Measurements from ENCODE around the gene BRD3OS.

Gene BRD3OS

GRCh38 chr9:134061019-134061687 is 35.9 kb downstream of the BRD3OS start:
- no peaks in the 10 kb centered on the region for H3K27me3 ChIP-seq (ENCODE audit: control insufficient read depth in 1 of 2, insufficient read depth in 2 of 2, low read length in 2 of 2)
- peaks cover 82% of the 10 kb centered on the region for H3K4me1 ChIP-seq (ENCODE audit: control insufficient read depth, insufficient read depth, low read length)
- no peak overlapping the region for H3K4me3 ChIP-seq (ENCODE audit: low read length in 2 of 2)
- no peak overlapping the region for H3K9ac ChIP-seq (ENCODE audit: low read length in 2 of 2)
- no peaks in the 10 kb centered on the region for H3K9me3 ChIP-seq (ENCODE audit: control insufficient read depth in 2 of 2, low read length in 2 of 2)
- no peaks in the 10 kb centered on the region for H3K36me3 ChIP-seq (ENCODE audit: control insufficient read depth in 2 of 2, insufficient read depth in 2 of 2, low read length in 2 of 2)
- no peak overlapping the region for H3K27ac ChIP-seq (ENCODE audit: low read length)

GRCh38 chr9:134061688-134062371 is 36.5 kb downstream of the BRD3OS start:
- Histone ChIP-seq H3K9me3 (ENCODE audit: control insufficient read depth in 2 of 2, low read length in 2 of 2) (no peaks in the 10 kb centered on the region), H3K4me1 (ENCODE audit: control insufficient read depth, insufficient read depth, low read length) (peaks cover 82% of the 10 kb centered on the region), H3K27ac (ENCODE audit: low read length) (no peak overlapping the region), H3K36me3 (ENCODE audit: control insufficient read depth in 2 of 2, insufficient read depth in 2 of 2, low read length in 2 of 2) (no peaks in the 10 kb centered on the region), H3K9ac (ENCODE audit: low read length in 2 of 2) (no peak overlapping the region), H3K4me3 (ENCODE audit: low read length in 2 of 2) (no peak overlapping the region), H3K27me3 (ENCODE audit: control insufficient read depth in 1 of 2, insufficient read depth in 2 of 2, low read length in 2 of 2) (no peaks in the 10 kb centered on the region)

- Histone ChIP-seq H3K27ac (ENCODE audit: low read length) (no peak overlapping the region), H3K9ac (ENCODE audit: low read length in 2 of 2) (peak overlapping the region in 1 of 2 donors; percentile 29), H3K4me1 (ENCODE audit: control insufficient read depth, insufficient read depth, low read length) (peaks cover 76% of the 10 kb centered on the region), H3K4me3 (ENCODE audit: low read length in 2 of 2) (no peak overlapping the region), H3K9me3 (ENCODE audit: control insufficient read depth in 2 of 2, low read length in 2 of 2) (no peaks in the 10 kb centered on the region), H3K36me3 (ENCODE audit: control insufficient read depth in 2 of 2, insufficient read depth in 2 of 2, low read length in 2 of 2) (no peaks in the 10 kb centered on the region), H3K27me3 (ENCODE audit: control insufficient read depth in 1 of 2, insufficient read depth in 2 of 2, low read length in 2 of 2) (no peaks in the 10 kb centered on the region)
Measured at GRCh38 chr9:134062461-134063087, 37.3 kb downstream of the BRD3OS start.

- no peaks in the 10 kb centered on the region for H3K36me3 ChIP-seq (ENCODE audit: control insufficient read depth in 2 of 2, insufficient read depth in 2 of 2, low read length in 2 of 2)
- no peaks in the 10 kb centered on the region for H3K27me3 ChIP-seq (ENCODE audit: control insufficient read depth in 1 of 2, insufficient read depth in 2 of 2, low read length in 2 of 2)
- H3K4me3 ChIP-seq (ENCODE audit: low read length in 2 of 2): no peak overlapping the region
- H3K9ac ChIP-seq (ENCODE audit: low read length in 2 of 2): no peak overlapping the region
- no peaks in the 10 kb centered on the region for H3K9me3 ChIP-seq (ENCODE audit: control insufficient read depth in 2 of 2, low read length in 2 of 2)
- peaks cover 70% of the 10 kb centered on the region for H3K4me1 ChIP-seq (ENCODE audit: control insufficient read depth, insufficient read depth, low read length)
- no peak overlapping the region for H3K27ac ChIP-seq (ENCODE audit: low read length)
Measured at GRCh38 chr9:134063088-134063570, 37.8 kb downstream of the BRD3OS start.

- no peaks in the 10 kb centered on the region for H3K27me3 ChIP-seq (ENCODE audit: control insufficient read depth in 1 of 2, insufficient read depth in 2 of 2, low read length in 2 of 2)
- H3K9ac ChIP-seq (ENCODE audit: low read length in 2 of 2): peak overlapping the region in 1 of 2 donors; percentile 22
- peaks cover 68% of the 10 kb centered on the region for H3K4me1 ChIP-seq (ENCODE audit: control insufficient read depth, insufficient read depth, low read length)
- no peaks in the 10 kb centered on the region for H3K36me3 ChIP-seq (ENCODE audit: control insufficient read depth in 2 of 2, insufficient read depth in 2 of 2, low read length in 2 of 2)
- H3K9me3 ChIP-seq (ENCODE audit: control insufficient read depth in 2 of 2, low read length in 2 of 2): no peaks in the 10 kb centered on the region
- H3K27ac ChIP-seq (ENCODE audit: low read length): no peak overlapping the region
- no peak overlapping the region for H3K4me3 ChIP-seq (ENCODE audit: low read length in 2 of 2)
Measured at GRCh38 chr9:134063571-134064450, 38.5 kb downstream of the BRD3OS start.

GRCh38 chr9:134064711-134065110 is 39.4 kb downstream of the BRD3OS start:
- H3K36me3 ChIP-seq (ENCODE audit: control insufficient read depth in 2 of 2, insufficient read depth in 2 of 2, low read length in 2 of 2): no peaks in the 10 kb centered on the region
- no peak overlapping the region for H3K27ac ChIP-seq (ENCODE audit: low read length)
- no peak overlapping the region for H3K9ac ChIP-seq (ENCODE audit: low read length in 2 of 2)
- no peak overlapping the region for H3K4me3 ChIP-seq (ENCODE audit: low read length in 2 of 2)
- no peaks in the 10 kb centered on the region for H3K27me3 ChIP-seq (ENCODE audit: control insufficient read depth in 1 of 2, insufficient read depth in 2 of 2, low read length in 2 of 2)
- no peaks in the 10 kb centered on the region for H3K9me3 ChIP-seq (ENCODE audit: control insufficient read depth in 2 of 2, low read length in 2 of 2)
- H3K4me1 ChIP-seq (ENCODE audit: control insufficient read depth, insufficient read depth, low read length): peaks cover 61% of the 10 kb centered on the region

- no peaks in the 10 kb centered on the region for H3K36me3 ChIP-seq (ENCODE audit: control insufficient read depth in 2 of 2, insufficient read depth in 2 of 2, low read length in 2 of 2)
- H3K4me1 ChIP-seq (ENCODE audit: control insufficient read depth, insufficient read depth, low read length): peaks cover 56% of the 10 kb centered on the region
- H3K9me3 ChIP-seq (ENCODE audit: control insufficient read depth in 2 of 2, low read length in 2 of 2): no peaks in the 10 kb centered on the region
Measured at GRCh38 chr9:134065612-134066419, 40.5 kb downstream of the BRD3OS start.

GRCh38 chr9:134066526-134066912 is 41.2 kb downstream of the BRD3OS start:
- H3K9ac ChIP-seq (ENCODE audit: low read length in 2 of 2): peak overlapping the region; percentile 66 to 83
- no peaks in the 10 kb centered on the region for H3K36me3 ChIP-seq (ENCODE audit: control insufficient read depth in 2 of 2, insufficient read depth in 2 of 2, low read length in 2 of 2)
- H3K9me3 ChIP-seq (ENCODE audit: control insufficient read depth in 2 of 2, low read length in 2 of 2): no peaks in the 10 kb centered on the region
- no peaks in the 10 kb centered on the region for H3K27me3 ChIP-seq (ENCODE audit: control insufficient read depth in 1 of 2, insufficient read depth in 2 of 2, low read length in 2 of 2)
- peak overlapping the region; percentile 55 to 82 for H3K4me3 ChIP-seq (ENCODE audit: low read length in 2 of 2)
- peaks cover 49% of the 10 kb centered on the region for H3K4me1 ChIP-seq (ENCODE audit: control insufficient read depth, insufficient read depth, low read length)
- H3K27ac ChIP-seq (ENCODE audit: low read length): peak overlapping the region; percentile 62

More at GRCh38 chr9:134065612-134066419, 40.5 kb downstream of the BRD3OS start:
- H3K9ac ChIP-seq (ENCODE audit: low read length in 2 of 2): peak overlapping the region; percentile 66 to 83
- no peaks in the 10 kb centered on the region for H3K27me3 ChIP-seq (ENCODE audit: control insufficient read depth in 1 of 2, insufficient read depth in 2 of 2, low read length in 2 of 2)
- peak overlapping the region; percentile 55 to 82 for H3K4me3 ChIP-seq (ENCODE audit: low read length in 2 of 2)
- H3K27ac ChIP-seq (ENCODE audit: low read length): peak overlapping the region; percentile 62

- no peaks in the 10 kb centered on the region for H3K36me3 ChIP-seq (ENCODE audit: control insufficient read depth in 2 of 2, insufficient read depth in 2 of 2, low read length in 2 of 2)
- peak overlapping the region; percentile 55 to 82 for H3K4me3 ChIP-seq (ENCODE audit: low read length in 2 of 2)
- H3K9ac ChIP-seq (ENCODE audit: low read length in 2 of 2): peak overlapping the region; percentile 66 to 83
- H3K9me3 ChIP-seq (ENCODE audit: control insufficient read depth in 2 of 2, low read length in 2 of 2): no peaks in the 10 kb centered on the region
- H3K27ac ChIP-seq (ENCODE audit: low read length): peak overlapping the region; percentile 62
- no peaks in the 10 kb centered on the region for H3K27me3 ChIP-seq (ENCODE audit: control insufficient read depth in 1 of 2, insufficient read depth in 2 of 2, low read length in 2 of 2)
- peaks cover 42% of the 10 kb centered on the region for H3K4me1 ChIP-seq (ENCODE audit: control insufficient read depth, insufficient read depth, low read length)
Measured at GRCh38 chr9:134066913-134067851, 41.9 kb downstream of the BRD3OS start.
